Measurements from ENCODE around the gene FANCI.

GRCh38 chr15:89317186-89317720, 73.5 kb downstream of the FANCI start:
- TF ChIP-seq GATA2 (IDR thresholded peaks at IDR 0.05; ENCODE audit: low read depth, low read length) (no peak), GATA3 (IDR thresholded peaks at IDR 0.05; ENCODE audit: low read depth, low read length) (no peak)
